ENCODE results near the gene SMIM45. TPM values are rescaled to one million over a fixed set of nuclear protein-coding genes. Genes with fewer than 3 reads are reported as not detected.

Gene SMIM45

GRCh38 chr22:41998361-41999261 is 46.7 kb downstream of the SMIM45 start, which contains the start of gene WBP2NL:
WBP2NL (plus strand) TSS chr22:41998788; CDS start chr22:41998819, 31 bp downstream.
- DNase-seq (ENCODE audit: low spot score, unreplicated experiment), result no peak
- H3K27me3 Mint-ChIP-seq, result peaks cover 19% of the 10 kb centered on the region
- H3K9me3 Mint-ChIP-seq (ENCODE audit: low read depth), result no peaks in the 10 kb centered on the region
- no peak within 1 kb of the TSS for H3K4me3 Mint-ChIP-seq (ENCODE audit: low read depth)
- peaks cover 4% of the 10 kb centered on the region for H3K36me3 Mint-ChIP-seq (ENCODE audit: insufficient read depth)
- TF ChIP-seq CTCF (IDR thresholded peaks at IDR 0.05; ENCODE audit: unreplicated experiment), result no peak
- H3K27ac Mint-ChIP-seq, result peak within 1 kb of the TSS; percentile 33
- no peaks in the 10 kb centered on the region for H3K4me1 Mint-ChIP-seq (ENCODE audit: low read depth)

GRCh38 chr22:42000466-42000865 is 48.5 kb downstream of the SMIM45 start:
- Mint-ChIP-seq H3K4me3 (ENCODE audit: low read depth) (no peak overlapping the region), H3K27ac (no peak overlapping the region), H3K36me3 (ENCODE audit: insufficient read depth) (peaks cover 2% of the 10 kb centered on the region), H3K9me3 (ENCODE audit: low read depth) (no peaks in the 10 kb centered on the region), H3K27me3 (peaks cover 19% of the 10 kb centered on the region), H3K4me1 (ENCODE audit: low read depth) (no peaks in the 10 kb centered on the region)
- no peak for TF ChIP-seq CTCF (IDR thresholded peaks at IDR 0.05; ENCODE audit: unreplicated experiment)
- DNase-seq (ENCODE audit: low spot score, unreplicated experiment), result no peak

DNA sequence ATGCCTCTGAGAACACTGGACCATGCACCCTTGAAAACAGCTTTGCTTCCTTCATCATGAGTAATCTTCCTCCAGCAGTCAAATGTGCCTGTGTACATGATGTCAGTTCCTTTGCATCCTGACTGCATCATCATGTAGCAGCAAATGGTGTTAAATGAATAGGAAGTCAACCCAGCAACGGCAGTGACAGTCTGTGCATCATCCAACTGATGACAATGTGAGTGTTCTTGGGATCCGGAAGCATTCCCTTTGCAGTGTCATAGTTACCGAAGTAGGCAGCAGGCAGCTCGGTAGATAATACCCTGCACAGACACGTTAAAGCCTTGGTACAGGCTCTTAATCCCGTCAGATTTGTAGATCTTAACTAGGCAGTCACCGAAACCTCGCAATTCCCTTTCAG is 49.2 kb downstream of the SMIM45 start:
- no peaks in the 10 kb centered on the region for H3K4me1 Mint-ChIP-seq (ENCODE audit: low read depth)
- H3K9me3 Mint-ChIP-seq (ENCODE audit: low read depth), result no peaks in the 10 kb centered on the region
- H3K4me3 Mint-ChIP-seq (ENCODE audit: low read depth), result no peak overlapping the region
- H3K27ac Mint-ChIP-seq, result no peak overlapping the region
- TF ChIP-seq CTCF (IDR thresholded peaks at IDR 0.05; ENCODE audit: unreplicated experiment), result no peak
- H3K27me3 Mint-ChIP-seq, result peaks cover 19% of the 10 kb centered on the region
- H3K36me3 Mint-ChIP-seq (ENCODE audit: insufficient read depth), result peaks cover 2% of the 10 kb centered on the region
- DNase-seq (ENCODE audit: low spot score, unreplicated experiment), result no peak

GRCh38 chr22:42001706-42002105 is 49.8 kb downstream of the SMIM45 start:
- Mint-ChIP-seq H3K36me3 (ENCODE audit: insufficient read depth) (peaks cover 2% of the 10 kb centered on the region), H3K4me3 (ENCODE audit: low read depth) (no peak overlapping the region), H3K9me3 (ENCODE audit: low read depth) (no peaks in the 10 kb centered on the region), H3K27me3 (peaks cover 22% of the 10 kb centered on the region), H3K27ac (no peak overlapping the region), H3K4me1 (ENCODE audit: low read depth) (no peaks in the 10 kb centered on the region)
- DNase-seq (ENCODE audit: low spot score, unreplicated experiment), result no peak
- no peak for TF ChIP-seq CTCF (IDR thresholded peaks at IDR 0.05; ENCODE audit: unreplicated experiment)

- Mint-ChIP-seq H3K27ac (no peak overlapping the region), H3K27me3 (peaks cover 8% of the 10 kb centered on the region), H3K36me3 (ENCODE audit: insufficient read depth) (no peaks in the 10 kb centered on the region), H3K4me3 (ENCODE audit: low read depth) (no peak overlapping the region), H3K4me1 (ENCODE audit: low read depth) (no peaks in the 10 kb centered on the region), H3K9me3 (ENCODE audit: low read depth) (peaks cover 13% of the 10 kb centered on the region)
- DNase-seq (ENCODE audit: low spot score, unreplicated experiment), result no peak
- TF ChIP-seq CTCF (IDR thresholded peaks at IDR 0.05; ENCODE audit: unreplicated experiment), result no peak
Observed at GRCh38 chr22:42007922-42008321, 56.0 kb downstream of the SMIM45 start.

Other genes starting within 250 kb of the SMIM45 start
- gene CCDC134, start 151.5 kb upstream of the SMIM45 start, total RNA-seq, result 23.3 and 24.2 TPM in 2 replicates
- gene SREBF2, start 119.0 kb upstream of the SMIM45 start, total RNA-seq, result 154 and 156 TPM in 2 replicates
- gene SHISA8, start 37.1 kb upstream of the SMIM45 start, total RNA-seq, result not detected in 2 replicates
- gene TNFRSF13C, start 25.3 kb upstream of the SMIM45 start, total RNA-seq, result 1.3 and 1.6 TPM in 2 replicates
- 16.4 and 16.9 TPM in 2 replicates for gene CENPM, start 5.0 kb upstream of the SMIM45 start, total RNA-seq
- gene SEPTIN3, start 17.3 kb downstream of the SMIM45 start, total RNA-seq, result 24.4 and 25.1 TPM in 2 replicates
- not detected in 2 replicates for gene WBP2NL, start 46.6 kb downstream of the SMIM45 start, total RNA-seq
- gene NAGA, start 118.7 kb downstream of the SMIM45 start, total RNA-seq, result 16.9 and 17.2 TPM in 2 replicates
- 5.2 and 6.1 TPM in 2 replicates for gene PHETA2, start 122.1 kb downstream of the SMIM45 start, total RNA-seq
- gene SMDT1, start 127.5 kb downstream of the SMIM45 start, total RNA-seq, result 71.7 and 78.8 TPM in 2 replicates
- 66.2 and 73.4 TPM in 2 replicates for gene NDUFA6, start 138.6 kb downstream of the SMIM45 start, total RNA-seq
- 8.0 and 10.3 TPM in 2 replicates for gene CYP2D6, start 178.7 kb downstream of the SMIM45 start, total RNA-seq